IMR-90 (cell line): Measurements from ENCODE around the gene IQSEC3. TPM values are rescaled to one million over a fixed set of nuclear protein-coding genes. Genes with fewer than 3 reads are reported as not detected.

Experiments
- ATAC-seq: fragments of 200-7000 bp; cut with Tn5 transposase; 2 replicates; pipeline ENCODE4 v1.9.1; 2020; ENCODE audit warnings: low read depth, mild to moderate bottlenecking, moderate library complexity
- BruUV-seq: library from RNA; stranded (reverse); fragments of 400-500 nt; replicated peaks from 2 replicates; lab custom pipeline; 2021; lab: Mats Ljungman, UMichigan
- CTCF ChIA-PET: fragments of 300-600 bp; formaldehyde crosslinking; extraction: SDS; loops from one replicate; lab custom pipeline; 2021; ENCODE audit warnings: antibody characterized with exemption; lab: Yijun Ruan, JAX
- POLR2A ChIA-PET: fragments of 300-600 bp; sonication (Branson Sonifier 250); formaldehyde crosslinking; loops from one replicate; lab custom pipeline; 2022; ENCODE audit warnings: antibody characterized with exemption; ENCODE audit not compliant: unreplicated experiment; lab: Charles Lee
- DNase-seq: peaks from one replicate; pipeline ENCODE4 v3.0.0; 2013
- H2AFZ ChIP-seq: replicated peaks from 2 replicates; pipeline ENCODE3; 2013; ENCODE audit warnings: low read length, mild to moderate bottlenecking; ENCODE audit not compliant: poor library complexity
- H2AK5ac ChIP-seq: 2 replicates; pipeline ENCODE4 v1.6.1; 2013; ENCODE audit warnings: low read depth, low read length, inconsistent platforms
- H2AK9ac ChIP-seq: replicated peaks from 2 replicates; pipeline ENCODE3; 2013; ENCODE audit warnings: mild to moderate bottlenecking, low read depth, low read length, moderate library complexity; ENCODE audit not compliant: poor library complexity
- H2BK120ac ChIP-seq: 2 replicates; pipeline ENCODE4 v1.6.1; 2013; ENCODE audit warnings: low read depth, low read length, inconsistent platforms
- H2BK15ac ChIP-seq: 3 replicates; pipeline ENCODE4 v1.6.1; 2013; ENCODE audit warnings: low read depth, low read length, inconsistent platforms
- H2BK20ac ChIP-seq: 2 replicates; pipeline ENCODE4 v1.6.1; 2013; ENCODE audit warnings: low read depth, mild to moderate bottlenecking, inconsistent platforms, low read length, moderate library complexity
- H2BK5ac ChIP-seq: 2 replicates; pipeline ENCODE4 v1.6.1; 2013; ENCODE audit warnings: mild to moderate bottlenecking, low read depth, low read length, inconsistent platforms; ENCODE audit not compliant: poor library complexity, severe bottlenecking
- H3K14ac ChIP-seq: replicated peaks from 2 replicates; pipeline ENCODE4 v1.6.1; 2013; ENCODE audit warnings: low read depth, low read length, inconsistent platforms
- H3K18ac ChIP-seq: 2 replicates; pipeline ENCODE4 v1.6.1; 2013; ENCODE audit warnings: low read depth, low read length, control low read depth
- H3K23ac ChIP-seq: 2 replicates; pipeline ENCODE4 v1.6.1; 2013; ENCODE audit warnings: low read depth, low read length, inconsistent platforms
- H3K27ac ChIP-seq: 2 replicates; pipeline ENCODE4 v1.5.1; 2013; ENCODE audit warnings: mild to moderate bottlenecking, control low read depth, low read length; ENCODE audit not compliant: insufficient read depth
- H3K27me3 ChIP-seq: 2 replicates; pipeline ENCODE4 v1.6.1; 2013; ENCODE audit warnings: low read length; ENCODE audit not compliant: control insufficient read depth, insufficient read depth
- H3K36me3 ChIP-seq: 2 replicates; pipeline ENCODE4 v1.6.1; 2013; ENCODE audit warnings: low read length, mixed read lengths; ENCODE audit not compliant: control insufficient read depth, insufficient read depth
- H3K4ac ChIP-seq: 2 replicates; pipeline ENCODE4 v1.6.1; 2013; ENCODE audit warnings: low read depth, low read length, inconsistent platforms
- H3K4me1 ChIP-seq: 2 replicates; pipeline ENCODE4 v1.6.1; 2013; ENCODE audit warnings: low read length, mixed read lengths; ENCODE audit not compliant: control insufficient read depth, insufficient read depth
- H3K4me2 ChIP-seq: 2 replicates; pipeline ENCODE4 v1.6.1; 2013; ENCODE audit warnings: low read depth, mild to moderate bottlenecking, control low read depth, low read length, moderate library complexity
- H3K4me3 ChIP-seq: 2 replicates; pipeline ENCODE4 v1.5.1; 2013; ENCODE audit warnings: low read depth, mild to moderate bottlenecking, control low read depth, low read length, moderate library complexity; ENCODE audit not compliant: insufficient read depth
- H3K56ac ChIP-seq: 2 replicates; pipeline ENCODE4 v1.6.1; 2013; ENCODE audit warnings: low read length, inconsistent platforms; ENCODE audit not compliant: insufficient read depth; ENCODE audit errors: extremely low read depth
- H3K79me1 ChIP-seq, 2 experiments: 2 replicates each; pipeline ENCODE4 v1.6.1; 2013; ENCODE audit warnings: low read length in 2 of 2, inconsistent platforms in 1 of 2, low read depth in 1 of 2
- H3K9ac ChIP-seq: 2 replicates; pipeline ENCODE4 v1.6.1; 2013; ENCODE audit warnings: low read depth, low read length, control low read depth
- H3K9me1 ChIP-seq: 2 replicates; pipeline ENCODE4 v1.6.1; 2013; ENCODE audit warnings: low read length, inconsistent platforms; ENCODE audit not compliant: insufficient read depth
- H3K9me3 ChIP-seq: 2 replicates; pipeline ENCODE4 v1.6.1; 2013; ENCODE audit warnings: low read length; ENCODE audit not compliant: control insufficient read depth, insufficient read depth
- H4K20me1 ChIP-seq: 2 replicates; pipeline ENCODE4 v1.6.1; 2013; ENCODE audit warnings: low read length, inconsistent platforms; ENCODE audit not compliant: insufficient read depth
- H4K5ac ChIP-seq: 2 replicates; pipeline ENCODE4 v1.6.1; 2013; ENCODE audit warnings: mild to moderate bottlenecking, low read depth, low read length, control low read depth
- H4K8ac ChIP-seq, 2 experiments: 2 replicates each; pipeline ENCODE4 v1.6.1; 2013; ENCODE audit warnings: low read depth in 2 of 2, low read length in 2 of 2, control low read depth in 1 of 2, inconsistent platforms in 1 of 2
- H4K91ac ChIP-seq: 2 replicates; pipeline ENCODE4 v1.6.1; 2013; ENCODE audit warnings: low read depth, low read length, inconsistent platforms; ENCODE audit not compliant: insufficient read depth
- BHLHE40 ChIP-seq: fragments of 150-350 bp; IDR thresholded peaks from 2 replicates; pipeline ENCODE4 v1.6.1; 2016; ENCODE audit warnings: mild to moderate bottlenecking, low read depth, low read length
- CTCF ChIP-seq: conservative IDR thresholded peaks from 2 replicates; pipeline ENCODE4 v1.5.1; 2012; ENCODE audit warnings: mild to moderate bottlenecking, low read depth, low read length, improper control_type of control experiment
- MXI1 ChIP-seq: IDR thresholded peaks from 2 replicates; pipeline ENCODE4 v1.6.1; 2012; ENCODE audit warnings: low read depth, mild to moderate bottlenecking, low read length, moderate library complexity, borderline replicate concordance
- RAD21 ChIP-seq: IDR thresholded peaks from 2 replicates; pipeline ENCODE4 v1.6.1; 2012; ENCODE audit warnings: low read length, improper control_type of control experiment
- RCOR1 ChIP-seq: IDR thresholded peaks from 2 replicates; pipeline ENCODE4 v1.6.1; 2012; ENCODE audit warnings: mild to moderate bottlenecking, low read length, improper control_type of control experiment; ENCODE audit not compliant: insufficient replicate concordance
- RFX5 ChIP-seq: IDR thresholded peaks from 2 replicates; pipeline ENCODE4 v1.8.0; 2012; ENCODE audit warnings: low read depth, mild to moderate bottlenecking, low read length, moderate library complexity
- WGBS, 2 experiments: methylation state at CpG; one replicate each; pipeline versions ENCODE4 v1.1.5 to v1.1.7; 2013; ENCODE audit warnings: missing lambda C conversion rate in 2 of 2; ENCODE audit not compliant: insufficient read length in 1 of 2; ENCODE audit errors: extremely low coverage in 2 of 2; 5-methylcytosine and 5-hydroxymethylcytosine counted together
- dilution Hi-C: fragments of 300-500 bp; cut with HindIII; formaldehyde crosslinking; loops from one replicate; pipeline ENCODE4 v1.14.3; 2018; ENCODE audit warnings: low sequenced_read_pairs; ENCODE audit not compliant: unreplicated experiment
- in situ Hi-C: fragments of 300-500 bp; cut with MboI; formaldehyde crosslinking; loops from 3 replicates; pipeline ENCODE4 v1.14.3; 2019; ENCODE audit warnings: low sequenced_read_pairs, inconsistent platforms, mixed read lengths
- intact Hi-C: fragments of 100-400 bp; cut with micrococcal nuclease; formaldehyde crosslinking; loops from 2 replicates; pipeline ENCODE4 v1.10.0; 2022
- polyA plus RNA-seq, 3 experiments: library from polyadenylated mRNA; depleted of rRNA; stranded (reverse); fragments of >200 nt; gene quantifications; 2 replicates each; pipeline ENCODE4 v1.2.3, GENCODE V29; 2012; ENCODE audit warnings: low replicate concordance in 1 of 3
- total RNA-seq: library from RNA; depleted of rRNA; stranded (reverse); fragments of >200 nt; gene quantifications from 2 replicates; pipeline ENCODE4 v1.2.3, GENCODE V29; 2012

The IQSEC3 gene
- total and polyA plus RNA-seq, 2 of the 4 experiments (the other 2 are of a cell fraction): 0.10 TPM; not detected in 1

GRCh38 chr12:223841-224240, 157.3 kb downstream of the IQSEC3 start:
- Histone ChIP-seq H3K27ac (no peak overlapping the region), H2AFZ (no peak overlapping the region), H3K18ac (no peak overlapping the region), H2AK9ac (no peak overlapping the region), H4K8ac (no peak overlapping the region), H2BK15ac (no peak overlapping the region), H3K4me1 (no peaks in the 10 kb centered on the region), H3K14ac (no peak overlapping the region), H4K5ac (no peak overlapping the region), H3K27me3 (peaks cover 74% of the 10 kb centered on the region), H2BK5ac (no peak overlapping the region), H4K91ac (no peak overlapping the region), H3K4me2 (no peak overlapping the region), H2BK120ac (no peak overlapping the region), H4K20me1 (no peaks in the 10 kb centered on the region), H2BK20ac (no peak overlapping the region), H3K79me1 (no peaks in the 10 kb centered on the region), H3K9me1 (no peaks in the 10 kb centered on the region), H3K56ac (no peak overlapping the region), H3K36me3 (no peaks in the 10 kb centered on the region), H3K9ac (no peak overlapping the region), H3K23ac (no peak overlapping the region), H2AK5ac (no peak overlapping the region), H3K4me3 (no peak overlapping the region), H3K9me3 (no peaks in the 10 kb centered on the region), H3K4ac (no peak overlapping the region)
- BruUV-seq: no TSS peak
- ChIA-PET POLR2A (no interaction called here), CTCF (no interaction called here)
- DNase-seq (no peak), ATAC-seq (no peak)
- intact Hi-C loops (no loop called here), dilution Hi-C loops (no loop called here), in situ Hi-C loops (no loop called here)
- WGBS, 2 experiments: no CpG with 5 or more reads among the region's 11 CpGs
- TF ChIP-seq RFX5 (no peak), MXI1 (no peak), RCOR1 (no peak), RAD21 (no peak), CTCF (no peak), BHLHE40 (no peak)
